AG09319 (cell line): ENCODE results near the gene TMEM134.

ENCODE experiments used
- DNase-seq: peaks from one replicate; pipeline ENCODE4 v3.0.0-alpha.2; 2010; ENCODE audit warnings: low read depth; ENCODE audit errors: extremely low read depth
- TF ChIP-seq, protein P1 (sequence below): IDR thresholded peaks from 2 replicates; pipeline ENCODE4 v1.5.1; 2011; ENCODE audit warnings: low read depth, mild to moderate bottlenecking, inconsistent platforms, low read length, moderate library complexity

Gene TMEM134

DNA sequence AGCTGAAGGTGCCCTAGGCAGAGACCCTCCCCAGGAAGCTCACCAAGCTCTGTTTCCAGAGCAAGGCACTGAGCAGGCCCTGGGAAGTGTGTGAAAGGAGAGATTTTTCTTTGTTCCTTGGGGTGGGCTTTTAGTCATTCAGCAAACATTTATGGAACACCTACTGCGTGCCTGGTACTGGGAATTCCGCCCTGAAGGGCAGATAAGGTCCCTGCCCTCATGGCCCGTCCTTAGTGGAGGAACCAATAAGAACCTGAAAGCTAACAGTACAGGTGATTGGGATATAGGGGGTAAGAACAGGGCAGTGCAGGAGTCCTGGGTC, 3.9 kb downstream of the TMEM134 start:
- DNase-seq = no peak
- TF ChIP-seq, protein P1, sequence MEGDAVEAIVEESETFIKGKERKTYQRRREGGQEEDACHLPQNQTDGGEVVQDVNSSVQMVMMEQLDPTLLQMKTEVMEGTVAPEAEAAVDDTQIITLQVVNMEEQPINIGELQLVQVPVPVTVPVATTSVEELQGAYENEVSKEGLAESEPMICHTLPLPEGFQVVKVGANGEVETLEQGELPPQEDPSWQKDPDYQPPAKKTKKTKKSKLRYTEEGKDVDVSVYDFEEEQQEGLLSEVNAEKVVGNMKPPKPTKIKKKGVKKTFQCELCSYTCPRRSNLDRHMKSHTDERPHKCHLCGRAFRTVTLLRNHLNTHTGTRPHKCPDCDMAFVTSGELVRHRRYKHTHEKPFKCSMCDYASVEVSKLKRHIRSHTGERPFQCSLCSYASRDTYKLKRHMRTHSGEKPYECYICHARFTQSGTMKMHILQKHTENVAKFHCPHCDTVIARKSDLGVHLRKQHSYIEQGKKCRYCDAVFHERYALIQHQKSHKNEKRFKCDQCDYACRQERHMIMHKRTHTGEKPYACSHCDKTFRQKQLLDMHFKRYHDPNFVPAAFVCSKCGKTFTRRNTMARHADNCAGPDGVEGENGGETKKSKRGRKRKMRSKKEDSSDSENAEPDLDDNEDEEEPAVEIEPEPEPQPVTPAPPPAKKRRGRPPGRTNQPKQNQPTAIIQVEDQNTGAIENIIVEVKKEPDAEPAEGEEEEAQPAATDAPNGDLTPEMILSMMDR = no peak

DNA sequence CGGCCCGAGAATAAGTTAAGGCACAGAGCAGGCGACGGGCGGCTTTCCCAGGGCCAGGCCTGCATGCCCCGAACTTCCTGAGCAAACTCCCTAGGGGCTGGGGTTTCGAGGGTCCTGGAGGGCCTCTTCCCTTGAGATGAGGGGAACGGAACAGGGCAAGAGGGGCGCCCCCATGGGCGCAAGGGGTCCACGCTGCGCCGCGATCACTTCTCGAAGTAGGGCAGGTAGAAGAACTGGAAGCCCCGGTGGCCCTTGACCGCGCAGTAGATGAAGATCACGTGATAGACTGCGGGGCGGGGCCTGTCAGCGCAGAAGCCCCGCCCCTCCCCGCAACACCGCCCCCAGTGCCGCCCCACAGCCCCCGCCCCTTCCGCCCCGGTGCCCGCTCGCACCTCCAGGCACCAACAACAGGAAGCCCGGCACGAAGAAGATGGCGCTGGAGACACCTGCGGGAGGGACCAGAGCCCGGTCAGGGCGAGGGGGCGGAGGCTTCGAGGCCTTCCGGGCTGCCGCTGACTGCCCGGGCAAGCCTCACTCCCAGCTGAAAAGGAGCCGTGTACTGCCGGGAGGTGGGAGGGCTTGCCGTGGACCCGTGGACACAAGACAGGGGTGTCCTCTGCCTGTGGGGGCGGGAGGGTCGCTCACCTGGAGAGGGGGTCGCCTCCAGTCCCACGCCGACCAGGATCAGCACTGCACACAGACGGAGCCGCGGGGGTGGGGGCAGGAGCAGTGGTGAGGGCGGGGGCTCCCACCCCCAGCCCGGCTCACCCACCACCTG, 4.5 kb downstream of the TMEM134 start:
- no peak for DNase-seq
- TF ChIP-seq, protein P1 = no peak

DNA sequence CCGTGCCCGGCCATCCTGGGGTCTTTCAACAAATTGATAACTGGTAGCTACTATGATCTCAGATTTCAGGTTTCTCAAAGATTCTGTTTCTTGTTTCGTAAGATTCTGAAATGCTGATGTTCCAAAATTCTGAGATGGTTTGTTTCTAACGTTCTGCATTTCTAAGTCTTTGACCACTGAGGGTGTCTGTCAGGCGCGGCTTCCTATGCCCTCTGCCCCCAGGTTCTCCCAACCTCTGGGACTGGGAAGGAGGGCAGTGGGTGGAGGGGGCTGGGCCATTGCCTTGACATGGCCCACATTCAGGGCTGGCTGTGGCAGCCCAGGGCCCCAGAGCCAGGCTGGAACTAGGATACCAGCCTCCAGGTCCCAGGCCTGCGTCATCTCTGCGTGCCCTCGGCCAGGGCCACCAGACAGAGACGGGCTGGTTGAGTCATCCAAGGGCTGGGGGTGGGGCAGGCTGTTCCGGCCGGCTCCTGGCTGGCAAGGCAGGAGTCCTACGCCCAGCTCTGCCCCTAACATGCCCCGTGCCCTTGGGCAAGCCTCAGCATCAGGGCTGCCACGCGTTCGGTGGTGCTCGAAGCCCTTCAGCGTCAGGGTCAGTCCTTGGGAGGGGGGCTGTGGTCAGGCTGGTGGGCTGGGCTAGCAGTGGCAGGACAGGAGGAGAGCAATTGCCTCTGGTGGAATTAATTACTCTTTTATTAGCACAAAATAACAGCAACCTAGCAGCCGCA, 5.2 kb downstream of the TMEM134 start:
- DNase-seq = no peak
- TF ChIP-seq, protein P1 = no peak

DNA sequence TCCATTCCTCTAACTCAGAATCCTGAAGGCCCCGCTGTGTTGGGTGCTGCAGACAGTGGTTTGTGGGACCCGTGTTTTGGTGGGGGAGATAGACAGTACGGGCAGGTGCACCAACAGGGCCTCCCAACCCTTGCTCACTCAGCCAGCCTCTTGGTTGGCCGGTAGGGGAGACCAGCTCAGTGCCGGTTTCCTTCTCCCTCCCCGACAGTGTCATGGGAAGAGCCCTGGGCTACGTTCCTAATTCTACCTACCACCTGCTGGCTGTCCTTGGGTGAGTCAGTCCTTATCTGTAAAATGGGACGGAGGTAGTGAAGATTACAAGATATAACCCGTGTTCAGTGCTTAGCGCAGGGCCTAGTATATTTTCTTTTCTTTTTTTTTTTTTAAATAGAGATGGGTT, 5.9 kb downstream of the TMEM134 start:
- TF ChIP-seq, protein P1 = no peak
- no peak for DNase-seq

DNA sequence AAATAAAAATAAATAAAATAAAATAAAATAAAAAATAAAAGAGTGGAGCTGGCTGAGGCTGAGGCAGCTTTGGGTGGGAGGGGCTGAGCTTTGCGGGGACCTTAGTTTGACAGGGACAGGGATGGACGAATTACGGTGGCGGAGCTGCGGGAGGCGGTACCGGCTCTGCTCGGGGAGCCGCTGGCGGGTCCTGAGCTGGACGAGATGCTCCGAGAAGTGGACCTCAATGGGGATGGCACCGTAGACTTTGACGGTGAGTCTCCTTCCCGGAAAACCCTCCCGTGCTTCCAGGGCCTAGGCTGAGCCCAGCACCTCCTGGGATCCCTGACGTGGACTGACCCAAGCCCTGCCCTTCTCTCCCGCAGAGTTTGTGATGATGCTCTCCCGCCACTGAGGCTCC, 10.8 kb downstream of the TMEM134 start:
- TF ChIP-seq, protein P1 = no peak
- DNase-seq = no peak

DNA sequence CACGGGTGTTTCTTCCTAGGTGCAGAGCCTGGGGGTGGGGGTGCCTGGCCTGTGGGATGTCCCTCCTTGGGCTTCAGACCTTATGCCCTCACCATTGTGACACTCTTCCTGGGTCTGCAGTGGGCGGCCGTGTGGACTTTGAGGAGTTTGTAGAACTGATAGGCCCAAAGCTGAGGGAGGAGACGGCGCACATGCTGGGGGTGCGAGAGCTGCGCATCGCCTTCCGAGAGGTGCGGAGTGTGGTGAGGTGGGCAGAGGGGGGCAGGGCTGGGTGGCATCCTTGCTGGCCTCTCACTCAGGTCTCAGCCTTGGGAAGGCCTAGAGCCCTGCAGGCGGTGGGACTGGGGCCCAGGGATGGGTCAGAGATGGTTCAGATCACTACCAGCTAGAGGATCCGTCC, 11.6 kb downstream of the TMEM134 start:
- DNase-seq = no peak
- TF ChIP-seq, protein P1 = no peak

DNA sequence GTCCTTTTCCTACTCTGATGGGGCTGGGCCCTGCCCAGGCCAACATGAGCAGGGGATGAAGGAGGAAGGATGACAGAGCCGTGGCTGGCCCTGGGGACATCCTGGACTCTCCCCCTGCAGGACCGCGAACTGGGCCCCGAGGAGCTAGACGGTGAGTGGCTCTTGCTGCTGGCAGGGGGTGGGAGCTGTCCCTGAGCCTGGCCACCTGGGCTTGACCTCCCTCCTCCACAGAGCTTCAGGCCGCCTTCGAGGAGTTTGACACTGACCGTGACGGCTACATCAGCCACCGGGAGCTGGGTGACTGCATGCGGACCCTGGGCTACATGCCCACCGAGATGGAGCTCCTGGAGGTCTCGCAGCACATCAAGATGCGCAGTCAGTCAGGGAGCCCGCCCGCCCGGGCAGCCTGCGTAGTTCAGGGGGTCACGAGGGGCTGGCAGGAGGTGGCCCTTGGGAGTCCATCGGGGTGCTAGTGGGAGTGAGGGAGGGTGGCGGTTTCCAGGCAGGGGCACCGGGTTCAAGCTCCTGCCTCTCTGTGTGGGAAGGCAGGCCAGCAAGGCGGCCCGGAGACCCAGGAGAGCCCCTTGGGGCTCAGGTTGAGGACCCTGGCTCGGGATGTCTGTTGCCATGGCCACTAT, 12.9 kb downstream of the TMEM134 start:
- TF ChIP-seq, protein P1 = no peak
- DNase-seq = no peak
